Upper lobe of right lung (tissue), 1 donor: ENCODE data around the gene CNTNAP2. TPM values are rescaled to one million over a fixed set of nuclear protein-coding genes. Genes with fewer than 3 reads are reported as not detected.

Experiments
- ATAC-seq: fragments of 200-7000 bp; cut with Tn5 transposase; one replicate; pipeline ENCODE4 v1.9.1; 2020; ENCODE audit warnings: mild to moderate bottlenecking, moderate library complexity
- DNase-seq: peaks from one replicate; pipeline ENCODE4 v3.0.0-alpha.2; 2020
- H3K27ac ChIP-seq: fragments of 200-600 bp; one replicate; pipeline ENCODE4 v1.8.0; 2022
- H3K27me3 ChIP-seq: fragments of 200-600 bp; one replicate; pipeline ENCODE4 v1.8.0; 2022; ENCODE audit warnings: mild to moderate bottlenecking
- H3K36me3 ChIP-seq: fragments of 200-600 bp; one replicate; pipeline ENCODE4 v1.8.0; 2022
- H3K4me1 ChIP-seq: fragments of 200-600 bp; one replicate; pipeline ENCODE4 v1.8.0; 2022
- H3K4me3 ChIP-seq: fragments of 200-600 bp; one replicate; pipeline ENCODE4 v1.8.0; 2022; ENCODE audit warnings: mild to moderate bottlenecking
- H3K9me3 ChIP-seq: fragments of 200-600 bp; one replicate; pipeline ENCODE4 v1.8.0; 2022
- intact Hi-C: fragments of 100-400 bp; cut with DNase I; formaldehyde crosslinking; loops from one replicate; pipeline ENCODE4 v1.11.0; 2022
- total RNA-seq: library from RNA; stranded (reverse); fragmentation: NEBNext Ultra II Directional; extraction: Animal tissue kit (Norgen Biotek cat#: 25700); gene quantifications from one replicate; pipeline ENCODE4 v1.2.1, GENCODE V29; 2021
- TF ChIP-seq, protein P1 (sequence below): fragments of 200-600 bp; IDR thresholded peaks from one replicate; pipeline ENCODE4 v1.8.0; 2022; ENCODE audit warnings: antibody characterized with exemption
- donor health status: DM: no; HTN: yes; CAD: no; lungs with severe emphysema.

The CNTNAP2 gene
- total RNA-seq, 1 donor from 2014 or later, result 0.41 TPM

DNA sequence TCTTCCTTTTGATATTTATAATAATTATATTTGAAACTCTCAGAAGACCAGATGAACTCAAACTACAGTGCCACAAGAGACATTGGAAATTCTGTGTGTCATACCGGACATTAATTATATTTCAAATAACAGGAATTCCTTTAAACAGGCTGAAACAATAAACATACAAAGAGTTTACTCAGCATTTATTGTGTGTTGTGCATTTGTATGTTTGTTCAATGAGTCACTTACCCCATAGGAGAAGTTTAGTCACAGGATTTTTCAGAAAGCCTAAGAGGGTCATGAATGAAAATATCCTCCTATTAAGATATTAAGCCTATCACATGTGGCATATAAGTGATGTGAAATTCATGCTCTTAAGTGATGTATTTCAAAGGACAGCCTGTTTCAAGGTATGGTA lies 566.8 kb downstream of the CNTNAP2 start:
- DNase-seq (no peak), ATAC-seq (no peak)
- intact Hi-C loops, result no loop called here
- no peak overlapping the region for H3K4me3 ChIP-seq
- H3K9me3 ChIP-seq, result no peaks in the 10 kb centered on the region
- H3K27ac ChIP-seq, result no peak overlapping the region
- TF ChIP-seq, protein P1, sequence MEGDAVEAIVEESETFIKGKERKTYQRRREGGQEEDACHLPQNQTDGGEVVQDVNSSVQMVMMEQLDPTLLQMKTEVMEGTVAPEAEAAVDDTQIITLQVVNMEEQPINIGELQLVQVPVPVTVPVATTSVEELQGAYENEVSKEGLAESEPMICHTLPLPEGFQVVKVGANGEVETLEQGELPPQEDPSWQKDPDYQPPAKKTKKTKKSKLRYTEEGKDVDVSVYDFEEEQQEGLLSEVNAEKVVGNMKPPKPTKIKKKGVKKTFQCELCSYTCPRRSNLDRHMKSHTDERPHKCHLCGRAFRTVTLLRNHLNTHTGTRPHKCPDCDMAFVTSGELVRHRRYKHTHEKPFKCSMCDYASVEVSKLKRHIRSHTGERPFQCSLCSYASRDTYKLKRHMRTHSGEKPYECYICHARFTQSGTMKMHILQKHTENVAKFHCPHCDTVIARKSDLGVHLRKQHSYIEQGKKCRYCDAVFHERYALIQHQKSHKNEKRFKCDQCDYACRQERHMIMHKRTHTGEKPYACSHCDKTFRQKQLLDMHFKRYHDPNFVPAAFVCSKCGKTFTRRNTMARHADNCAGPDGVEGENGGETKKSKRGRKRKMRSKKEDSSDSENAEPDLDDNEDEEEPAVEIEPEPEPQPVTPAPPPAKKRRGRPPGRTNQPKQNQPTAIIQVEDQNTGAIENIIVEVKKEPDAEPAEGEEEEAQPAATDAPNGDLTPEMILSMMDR, result no peak
- H3K36me3 ChIP-seq, result no peaks in the 10 kb centered on the region
- no peaks in the 10 kb centered on the region for H3K27me3 ChIP-seq
- H3K4me1 ChIP-seq, result no peaks in the 10 kb centered on the region

DNA sequence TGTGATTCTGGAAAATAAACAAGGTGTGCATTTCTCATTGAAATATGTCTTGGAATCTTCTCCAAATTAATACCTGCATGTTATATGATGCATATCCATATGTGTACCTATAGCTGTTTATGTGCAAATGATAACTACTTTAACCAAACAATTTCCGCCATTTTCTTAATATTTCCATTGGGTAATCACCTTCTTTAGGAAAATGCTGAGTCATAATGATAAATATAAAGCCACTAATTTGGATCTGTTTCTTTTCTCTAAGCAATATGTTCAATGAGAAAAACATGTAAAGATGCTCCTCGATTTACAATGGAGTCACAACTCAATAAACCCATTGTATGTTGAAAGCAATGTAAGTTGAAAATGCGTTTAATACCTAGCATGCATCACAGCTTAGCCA lies 574.4 kb downstream of the CNTNAP2 start:
- H3K4me1 ChIP-seq, result no peaks in the 10 kb centered on the region
- intact Hi-C loops, result no loop called here
- no peaks in the 10 kb centered on the region for H3K9me3 ChIP-seq
- no peak overlapping the region for H3K4me3 ChIP-seq
- DNase-seq (no peak), ATAC-seq (no peak)
- no peaks in the 10 kb centered on the region for H3K36me3 ChIP-seq
- H3K27ac ChIP-seq, result no peak overlapping the region
- H3K27me3 ChIP-seq, result no peaks in the 10 kb centered on the region
- TF ChIP-seq, protein P1, result no peak

DNA sequence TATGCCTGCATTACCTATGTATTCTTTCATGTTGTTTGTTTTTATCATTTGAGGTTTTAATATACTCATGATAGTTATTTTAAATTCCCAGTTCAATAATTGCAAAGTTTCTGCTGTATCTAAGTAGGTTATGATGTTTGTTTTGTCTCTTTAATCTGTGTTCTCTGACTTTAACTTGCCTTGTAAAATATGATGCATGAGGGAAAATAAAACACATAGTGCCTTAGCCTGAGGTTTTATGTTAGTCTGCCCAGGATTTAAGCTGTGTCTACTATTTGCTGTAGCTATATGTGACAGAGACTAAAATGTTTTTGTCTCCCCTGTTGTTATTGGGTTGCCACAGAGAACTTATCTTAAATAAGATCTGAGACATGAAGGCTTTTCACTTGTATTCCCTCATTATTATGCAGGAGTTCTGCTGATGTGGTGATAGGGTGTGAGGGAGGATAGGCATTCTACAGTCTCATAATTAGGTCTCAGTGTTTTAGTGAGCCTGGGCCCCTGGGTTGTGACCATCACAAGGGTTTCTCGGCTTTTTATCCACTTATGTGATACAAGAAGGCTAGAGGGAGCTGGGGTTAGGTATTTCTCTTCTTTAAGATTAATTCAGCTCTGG lies 582.5 kb downstream of the CNTNAP2 start:
- no peak for DNase-seq
- ATAC-seq, result no peak
- intact Hi-C loops, result no loop called here
- H3K9me3 ChIP-seq, result no peaks in the 10 kb centered on the region
- no peak overlapping the region for H3K4me3 ChIP-seq
- H3K27ac ChIP-seq, result no peak overlapping the region
- H3K27me3 ChIP-seq, result no peaks in the 10 kb centered on the region
- TF ChIP-seq, protein P1, result no peak
- no peaks in the 10 kb centered on the region for H3K4me1 ChIP-seq
- no peaks in the 10 kb centered on the region for H3K36me3 ChIP-seq

DNA sequence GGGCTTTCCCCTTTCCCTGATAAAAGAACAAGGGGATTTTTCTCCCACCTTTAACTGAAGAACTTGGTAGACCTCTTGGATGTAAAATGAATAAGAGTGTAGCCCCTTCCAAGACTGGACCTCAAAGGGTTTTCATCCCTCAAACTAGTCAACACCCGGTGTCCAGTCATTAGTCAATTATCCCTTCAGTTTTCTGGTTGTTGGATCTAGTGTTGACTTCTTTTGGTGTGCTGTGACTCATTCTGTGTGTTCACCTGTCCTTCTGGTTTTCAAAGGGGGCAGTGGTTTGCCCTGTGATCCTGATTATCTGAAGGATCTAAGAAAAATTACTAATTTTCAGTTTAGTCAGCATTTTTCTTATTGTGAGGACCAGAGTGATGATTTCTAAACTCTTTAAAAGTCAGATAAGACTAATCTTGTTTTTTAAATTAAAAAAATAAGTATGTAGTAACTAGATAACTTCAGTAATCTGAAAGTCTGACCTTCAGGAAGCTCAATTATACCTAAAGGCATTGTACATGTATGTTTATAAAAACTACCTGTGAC lies 583.5 kb downstream of the CNTNAP2 start:
- no peaks in the 10 kb centered on the region for H3K27me3 ChIP-seq
- no peaks in the 10 kb centered on the region for H3K36me3 ChIP-seq
- DNase-seq (no peak), ATAC-seq (no peak)
- H3K9me3 ChIP-seq, result no peaks in the 10 kb centered on the region
- H3K4me3 ChIP-seq, result no peak overlapping the region
- TF ChIP-seq, protein P1, result no peak
- H3K4me1 ChIP-seq, result no peaks in the 10 kb centered on the region
- H3K27ac ChIP-seq, result no peak overlapping the region
- intact Hi-C loops, result no loop called here

DNA sequence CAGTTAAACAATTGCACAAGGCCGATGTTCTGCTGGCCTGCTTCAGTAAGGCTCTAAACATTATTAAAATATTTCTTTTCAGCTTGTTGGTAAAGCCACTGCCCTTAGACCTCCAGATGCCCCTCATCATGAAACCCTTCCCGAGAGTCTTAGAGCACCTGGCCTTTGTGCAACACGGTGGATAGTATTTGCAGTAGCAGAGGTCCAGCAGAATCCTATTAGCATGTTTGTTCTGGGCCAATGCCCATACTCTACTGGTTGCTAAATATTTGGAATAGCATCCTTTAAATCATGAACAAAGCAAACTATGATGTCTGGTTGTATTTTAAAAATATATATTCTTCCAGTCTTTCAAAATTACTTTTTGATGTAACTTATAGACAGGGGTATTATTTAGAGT lies 584.6 kb downstream of the CNTNAP2 start:
- H3K9me3 ChIP-seq, result no peaks in the 10 kb centered on the region
- no peak overlapping the region for H3K27ac ChIP-seq
- H3K4me1 ChIP-seq, result no peaks in the 10 kb centered on the region
- H3K27me3 ChIP-seq, result no peaks in the 10 kb centered on the region
- no peak overlapping the region for H3K4me3 ChIP-seq
- intact Hi-C loops, result no loop called here
- no peaks in the 10 kb centered on the region for H3K36me3 ChIP-seq
- TF ChIP-seq, protein P1, result no peak
- ATAC-seq (no peak), DNase-seq (no peak)

DNA sequence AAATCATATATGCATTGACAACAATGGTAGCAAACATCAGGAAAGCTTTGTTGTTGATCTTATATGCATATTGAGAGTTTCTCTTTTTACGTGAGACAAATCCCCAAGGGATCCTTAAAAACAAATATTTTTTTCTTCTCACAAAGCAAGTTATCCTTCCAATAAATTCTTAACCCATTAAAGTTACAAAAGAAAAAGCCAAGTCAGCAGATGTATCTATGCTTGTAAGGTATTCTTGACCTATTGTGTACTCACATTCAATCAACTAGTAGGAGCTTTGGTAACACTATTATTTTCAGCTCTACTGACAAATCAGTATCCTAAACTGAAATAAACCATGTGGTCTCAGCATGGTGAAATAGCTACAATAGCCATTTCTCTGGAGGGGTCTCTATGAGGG lies 586.3 kb downstream of the CNTNAP2 start:
- TF ChIP-seq, protein P1, result no peak
- DNase-seq, result no peak
- no peak overlapping the region for H3K4me3 ChIP-seq
- H3K27me3 ChIP-seq, result no peaks in the 10 kb centered on the region
- no peaks in the 10 kb centered on the region for H3K4me1 ChIP-seq
- H3K9me3 ChIP-seq, result no peaks in the 10 kb centered on the region
- no peak overlapping the region for H3K27ac ChIP-seq
- H3K36me3 ChIP-seq, result no peaks in the 10 kb centered on the region
- no peak for ATAC-seq
- intact Hi-C loops, result no loop called here
